VCaP (cell line): ENCODE data around the gene ELP5.

Experiments
- H3K27ac ChIP-seq: fragments of 450-650 bp; 2 replicates; pipeline ENCODE4 v1.5.1; 2017
- TF ChIP-seq, protein P1 (sequence below): fragments of 450-650 bp; conservative IDR thresholded peaks from 2 replicates; pipeline ENCODE4 v1.5.1; 2017; ENCODE audit warnings: mild to moderate bottlenecking, moderate library complexity

ELP5 gene, protein sequence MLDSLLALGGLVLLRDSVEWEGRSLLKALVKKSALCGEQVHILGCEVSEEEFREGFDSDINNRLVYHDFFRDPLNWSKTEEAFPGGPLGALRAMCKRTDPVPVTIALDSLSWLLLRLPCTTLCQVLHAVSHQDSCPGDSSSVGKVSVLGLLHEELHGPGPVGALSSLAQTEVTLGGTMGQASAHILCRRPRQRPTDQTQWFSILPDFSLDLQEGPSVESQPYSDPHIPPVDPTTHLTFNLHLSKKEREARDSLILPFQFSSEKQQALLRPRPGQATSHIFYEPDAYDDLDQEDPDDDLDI

DNA sequence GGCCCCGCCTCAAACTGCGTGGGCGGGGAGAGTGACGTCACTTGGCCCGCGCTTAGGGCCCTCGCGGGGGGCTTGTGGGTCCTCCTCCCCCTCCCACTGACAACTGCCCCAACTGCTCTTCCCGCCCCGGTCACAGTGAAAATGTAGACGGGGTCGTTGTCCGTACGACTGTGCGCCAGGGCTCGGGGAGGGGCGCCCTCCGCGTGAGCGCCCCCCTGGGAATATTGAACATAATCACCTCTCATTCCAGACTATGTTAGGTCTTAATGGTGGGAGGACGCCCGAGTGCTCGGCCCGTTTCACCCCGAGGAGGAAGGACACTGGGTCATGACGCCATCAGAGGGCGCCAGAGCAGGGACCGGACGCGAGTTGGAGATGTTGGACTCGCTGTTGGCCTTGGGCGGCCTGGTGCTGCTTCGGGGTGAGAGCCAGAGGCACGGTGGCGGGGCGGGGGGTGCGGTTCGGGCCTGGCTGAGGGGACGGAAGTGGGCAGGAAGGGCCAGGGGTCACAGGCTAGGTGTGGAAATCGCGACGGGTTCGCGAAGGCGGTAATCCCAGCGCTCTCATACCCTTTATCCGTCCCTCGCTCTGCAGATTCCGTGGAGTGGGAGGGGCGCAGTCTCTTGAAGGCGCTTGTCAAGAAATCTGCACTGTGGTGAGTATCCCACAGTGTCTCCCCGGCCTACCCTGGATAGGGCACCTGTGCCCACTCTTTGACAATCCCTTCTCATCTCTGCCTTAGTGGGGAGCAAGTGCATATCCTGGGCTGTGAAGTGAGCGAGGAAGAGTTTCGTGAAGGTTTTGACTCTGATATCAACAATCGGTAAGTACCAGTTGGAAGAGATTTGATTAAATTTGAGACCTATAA lies at the start of gene ELP5:
TSS of gene ELP5 (plus strand) at position 40 of the 868 bp plus-strand sequence. CDS start at position 376, 336 bp downstream.
- TF ChIP-seq, protein P1, sequence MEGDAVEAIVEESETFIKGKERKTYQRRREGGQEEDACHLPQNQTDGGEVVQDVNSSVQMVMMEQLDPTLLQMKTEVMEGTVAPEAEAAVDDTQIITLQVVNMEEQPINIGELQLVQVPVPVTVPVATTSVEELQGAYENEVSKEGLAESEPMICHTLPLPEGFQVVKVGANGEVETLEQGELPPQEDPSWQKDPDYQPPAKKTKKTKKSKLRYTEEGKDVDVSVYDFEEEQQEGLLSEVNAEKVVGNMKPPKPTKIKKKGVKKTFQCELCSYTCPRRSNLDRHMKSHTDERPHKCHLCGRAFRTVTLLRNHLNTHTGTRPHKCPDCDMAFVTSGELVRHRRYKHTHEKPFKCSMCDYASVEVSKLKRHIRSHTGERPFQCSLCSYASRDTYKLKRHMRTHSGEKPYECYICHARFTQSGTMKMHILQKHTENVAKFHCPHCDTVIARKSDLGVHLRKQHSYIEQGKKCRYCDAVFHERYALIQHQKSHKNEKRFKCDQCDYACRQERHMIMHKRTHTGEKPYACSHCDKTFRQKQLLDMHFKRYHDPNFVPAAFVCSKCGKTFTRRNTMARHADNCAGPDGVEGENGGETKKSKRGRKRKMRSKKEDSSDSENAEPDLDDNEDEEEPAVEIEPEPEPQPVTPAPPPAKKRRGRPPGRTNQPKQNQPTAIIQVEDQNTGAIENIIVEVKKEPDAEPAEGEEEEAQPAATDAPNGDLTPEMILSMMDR = 0 out of 2 replicates have a peak, but pooled peaks have one; percentile 18

DNA sequence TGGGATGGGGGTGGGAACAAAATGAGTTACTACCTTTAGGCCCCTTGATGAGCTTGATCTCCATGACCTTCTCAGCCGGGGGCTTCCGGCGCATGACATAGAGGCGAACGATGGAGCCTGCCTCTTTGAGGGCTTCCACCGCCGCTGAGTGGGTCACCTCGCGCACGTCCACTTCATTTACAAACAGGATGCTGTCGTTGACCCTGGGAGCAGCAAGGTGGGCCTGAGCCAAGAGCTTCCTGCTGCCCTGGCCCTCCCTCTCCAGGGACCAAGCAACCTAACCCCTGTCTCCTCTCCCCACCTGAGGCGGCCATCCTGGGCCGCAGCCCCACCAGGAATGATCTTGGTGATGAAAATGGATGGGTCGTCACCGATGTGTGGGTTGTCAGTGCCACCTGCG lies 48.6 kb upstream of the ELP5 start:
- no peak overlapping the region for H3K27ac ChIP-seq
- TF ChIP-seq, protein P1 = no peak

More for the DNA sequence above, at the start of gene ELP5:
- peak within 1 kb of the TSS; percentile 91 for H3K27ac ChIP-seq

DNA sequence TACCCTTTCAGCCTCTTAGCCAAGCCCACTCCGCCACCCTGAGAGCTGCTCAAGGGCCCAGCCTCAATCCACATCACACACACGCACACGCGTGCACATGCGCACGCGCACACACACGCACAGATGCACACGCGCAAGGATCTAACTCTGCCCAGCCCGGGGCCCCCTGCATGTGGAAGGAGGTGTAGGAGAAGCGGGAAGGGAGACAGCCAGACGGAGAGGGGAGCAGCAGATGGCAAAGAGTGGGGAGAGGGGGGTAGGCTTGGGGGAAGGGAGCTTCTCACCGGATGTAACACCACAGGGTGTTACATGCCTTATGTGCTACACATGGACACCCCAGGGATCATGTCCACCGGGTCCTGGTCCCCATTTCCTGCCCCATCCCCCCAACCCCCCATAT lies 47.7 kb upstream of the ELP5 start:
- H3K27ac ChIP-seq = peak overlapping the region; percentile 16; the same call in 1 of the 2 replicates
- TF ChIP-seq, protein P1 = no peak

DNA sequence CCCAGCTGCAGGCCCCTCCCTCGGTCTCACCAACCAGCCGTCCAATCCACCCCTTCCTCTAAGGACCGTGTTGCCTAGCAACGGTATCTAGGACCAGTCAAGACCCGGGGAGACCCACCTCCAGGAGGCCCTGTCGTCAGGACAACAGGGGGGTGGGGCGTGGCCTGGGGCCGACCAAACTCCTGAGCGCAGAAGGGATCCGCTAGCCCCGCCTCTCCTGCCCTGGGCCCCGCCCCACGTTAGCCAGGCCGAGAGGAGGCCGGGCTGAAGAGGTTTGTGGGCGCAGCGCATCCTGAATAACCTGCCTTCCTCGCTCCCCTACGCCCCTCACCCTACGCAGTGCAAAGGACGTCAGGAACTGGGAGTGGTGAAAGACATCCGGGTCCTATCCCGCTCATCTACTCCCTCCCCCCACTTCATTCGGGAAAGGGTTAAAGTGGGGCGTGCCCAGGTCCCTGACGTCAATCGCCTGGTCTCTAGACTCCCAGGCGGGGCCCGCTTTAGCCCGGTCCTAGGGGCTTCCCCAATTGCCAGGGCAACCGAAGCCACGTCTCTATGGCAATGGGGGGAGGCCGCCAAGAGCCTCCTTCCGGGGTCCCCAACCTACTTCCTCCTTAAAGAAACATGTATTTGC lies 47.1 kb upstream of the ELP5 start:
- TF ChIP-seq, protein P1 = no peak

DNA sequence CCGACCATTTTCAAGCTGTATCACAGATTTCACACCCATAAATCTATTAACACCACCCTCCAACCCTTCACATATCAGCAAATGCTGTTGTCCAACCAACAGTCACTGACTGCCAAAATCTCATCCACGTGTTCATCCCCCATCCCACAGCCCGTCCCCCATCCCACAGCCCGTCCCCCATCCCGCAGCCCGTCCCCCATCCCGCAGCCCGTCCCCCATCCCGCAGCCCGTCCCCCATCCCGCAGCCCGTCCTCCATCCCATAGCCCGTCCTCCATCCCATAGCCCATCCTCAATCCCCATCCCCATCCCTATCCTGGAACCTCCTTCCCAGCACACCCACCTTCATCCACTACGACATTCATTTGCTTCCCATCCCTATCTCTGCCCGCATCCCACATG lies 46.5 kb upstream of the ELP5 start:
- TF ChIP-seq, protein P1 = no peak
- no peak overlapping the region for H3K27ac ChIP-seq

More for the DNA sequence above, 47.1 kb upstream of the ELP5 start:
- H3K27ac ChIP-seq = peak overlapping the region; percentile 16; the same call in 1 of the 2 replicates

DNA sequence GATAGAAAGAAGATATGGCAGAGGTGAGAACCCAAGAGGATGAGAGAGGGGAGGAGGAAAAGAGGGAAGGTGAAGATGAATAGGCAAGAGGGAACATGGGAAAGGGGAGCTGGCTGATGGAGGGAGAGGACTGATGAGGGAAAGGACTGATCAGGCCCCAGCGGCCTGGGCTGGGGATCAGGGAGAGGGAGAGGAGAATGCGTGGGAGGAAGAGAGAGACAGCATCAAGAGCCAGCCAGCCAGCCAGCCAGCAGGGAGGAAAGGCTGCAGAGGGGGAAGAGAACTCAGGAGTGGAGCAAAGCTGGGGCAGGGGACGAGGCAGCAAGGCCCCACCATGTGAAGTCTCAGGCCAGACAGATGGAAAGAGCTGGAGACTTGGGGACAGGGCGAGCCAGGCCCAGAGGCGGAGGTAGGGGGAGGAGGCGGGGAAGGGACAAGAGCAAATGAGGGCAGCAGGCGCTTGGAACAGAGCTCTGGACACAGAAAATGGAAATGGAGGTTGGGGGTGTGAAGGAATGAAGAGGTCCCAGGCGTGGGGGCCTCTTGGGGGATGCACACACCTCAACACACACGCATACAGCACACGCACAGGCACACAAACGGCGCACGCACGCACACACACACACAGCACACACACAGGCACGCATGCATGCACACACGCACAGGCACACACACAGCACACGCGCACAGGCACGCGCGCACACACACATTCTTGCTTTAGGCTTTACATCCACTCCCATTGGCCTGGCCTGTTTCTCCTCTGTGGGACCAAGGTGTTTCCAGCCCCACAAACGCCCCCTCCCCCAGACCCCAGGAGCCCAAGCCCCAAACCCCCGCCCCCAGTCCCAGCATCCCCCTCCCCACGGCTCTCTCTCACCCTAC lies 44.7 kb upstream of the ELP5 start:
- no peak overlapping the region for H3K27ac ChIP-seq

More for the DNA sequence above, 44.7 kb upstream of the ELP5 start:
- TF ChIP-seq, protein P1 = no peak
